SK-N-SH treated with all-trans-retinoic acid at 6 μM for 48 hours (cell line): ENCODE measurements around the gene AP1G1.

ENCODE experiments used
- ATAC-seq: fragments of 200-7000 bp; cut with Tn5 transposase; 3 replicates; pipeline ENCODE4 v1.9.1; 2020; ENCODE audit warnings: mild to moderate bottlenecking, moderate library complexity
- ARNTL ChIP-seq: fragments of 450-650 bp; formaldehyde crosslinking; IDR thresholded peaks from 2 replicates; pipeline ENCODE4 v1.5.0; 2020; ENCODE audit warnings: low read depth, mild to moderate bottlenecking, moderate library complexity, borderline replicate concordance
- BACH2 ChIP-seq: fragments of 250-450 bp; sonication (Bioruptor Pico); IDR thresholded peaks from 2 replicates; pipeline ENCODE4 v1.9.0; 2021; ENCODE audit warnings: mild to moderate bottlenecking, borderline replicate concordance
- CSDC2 ChIP-seq: fragments of 250-450 bp; sonication (Bioruptor Pico); IDR thresholded peaks from 2 replicates; pipeline ENCODE4 v1.5.0; 2020; ENCODE audit warnings: mild to moderate bottlenecking, moderate library complexity
- CSRNP3 ChIP-seq: fragments of 250-450 bp; sonication (Bioruptor Pico); IDR thresholded peaks from 2 replicates; pipeline ENCODE4 v1.5.1; 2021; ENCODE audit warnings: mild to moderate bottlenecking, moderate library complexity
- ESRRG ChIP-seq: fragments of 250-450 bp; sonication (Bioruptor Pico); IDR thresholded peaks from 2 replicates; pipeline ENCODE4 v1.6.1; 2021; ENCODE audit warnings: mild to moderate bottlenecking
- GLIS3 ChIP-seq: fragments of 250-450 bp; sonication (Bioruptor Pico); IDR thresholded peaks from 2 replicates; pipeline ENCODE4 v1.5.0; 2020; ENCODE audit warnings: mild to moderate bottlenecking, moderate library complexity
- ISL1 ChIP-seq: fragments of 250-450 bp; sonication (Bioruptor Pico); IDR thresholded peaks from 2 replicates; pipeline ENCODE4 v2.1.2; 2022; ENCODE audit warnings: mild to moderate bottlenecking, moderate library complexity
- OSR1 ChIP-seq: fragments of 250-450 bp; sonication (Bioruptor Pico); IDR thresholded peaks from 2 replicates; pipeline ENCODE4 v1.8.0; 2022; ENCODE audit warnings: moderate library complexity, mild to moderate bottlenecking, inconsistent platforms
- POU6F1 ChIP-seq: fragments of 250-450 bp; sonication (Bioruptor Pico); IDR thresholded peaks from 2 replicates; pipeline ENCODE4 v1.8.0; 2021; ENCODE audit warnings: low read depth, mild to moderate bottlenecking, moderate library complexity, borderline replicate concordance
- PPARA ChIP-seq: fragments of 250-450 bp; sonication (Bioruptor Pico); IDR thresholded peaks from 2 replicates; pipeline ENCODE4 v1.5.0; 2020; ENCODE audit warnings: mild to moderate bottlenecking, borderline replicate concordance
- RARB ChIP-seq: fragments of 250-450 bp; sonication (Bioruptor Pico); IDR thresholded peaks from 2 replicates; pipeline ENCODE4 v1.8.0; 2021; ENCODE audit warnings: mild to moderate bottlenecking, moderate library complexity
- SNAI2 ChIP-seq: fragments of 250-450 bp; sonication (Bioruptor Pico); IDR thresholded peaks from 2 replicates; pipeline ENCODE4 v1.5.0; 2020; ENCODE audit warnings: mild to moderate bottlenecking, moderate library complexity
- TCF4 ChIP-seq: fragments of 250-450 bp; sonication (Bioruptor Pico); IDR thresholded peaks from 2 replicates; pipeline ENCODE4 v1.8.0; 2021; ENCODE audit warnings: mild to moderate bottlenecking, moderate library complexity, borderline replicate concordance
- TOX ChIP-seq: fragments of 250-450 bp; sonication (Bioruptor Pico); IDR thresholded peaks from 2 replicates; pipeline ENCODE4 v1.8.0; 2021; ENCODE audit warnings: mild to moderate bottlenecking, moderate library complexity, borderline replicate concordance
- ZC3H10 ChIP-seq: fragments of 250-450 bp; sonication (Bioruptor Pico); IDR thresholded peaks from 2 replicates; pipeline ENCODE4 v1.5.1; 2021; ENCODE audit warnings: mild to moderate bottlenecking, moderate library complexity
- ZFP3 ChIP-seq: fragments of 250-450 bp; sonication (Bioruptor Pico); IDR thresholded peaks from 2 replicates; pipeline ENCODE4 v1.5.0; 2020; ENCODE audit warnings: mild to moderate bottlenecking, moderate library complexity
- ZFP30 ChIP-seq: fragments of 450-650 bp; formaldehyde crosslinking; IDR thresholded peaks from 2 replicates; pipeline ENCODE4 v1.5.0; 2022; ENCODE audit warnings: mild to moderate bottlenecking, moderate library complexity
- ZNF565 ChIP-seq: fragments of 450-650 bp; formaldehyde crosslinking; conservative IDR thresholded peaks from 2 replicates; pipeline ENCODE4 v1.5.0; 2020; ENCODE audit warnings: low read depth, mild to moderate bottlenecking, moderate library complexity
- ZNF70 ChIP-seq: fragments of 450-650 bp; formaldehyde crosslinking; IDR thresholded peaks from 2 replicates; pipeline ENCODE4 v1.5.0; 2020; ENCODE audit warnings: mild to moderate bottlenecking, moderate library complexity
- ZNF8 ChIP-seq: fragments of 450-650 bp; formaldehyde crosslinking; IDR thresholded peaks from 2 replicates; pipeline ENCODE4 v1.5.0; 2020; ENCODE audit warnings: mild to moderate bottlenecking, moderate library complexity
- TF ChIP-seq, protein P1 (sequence below): fragments of 250-450 bp; sonication (Bioruptor Pico); IDR thresholded peaks from 2 replicates; pipeline ENCODE4 v1.8.0; 2020; ENCODE audit warnings: mild to moderate bottlenecking, moderate library complexity, borderline replicate concordance
- TF ChIP-seq, protein P2 (sequence below): fragments of 250-450 bp; sonication (Bioruptor Pico); IDR thresholded peaks from 2 replicates; pipeline ENCODE4 v1.5.0; 2020; ENCODE audit warnings: mild to moderate bottlenecking, moderate library complexity

AP1G1 gene

DNA sequence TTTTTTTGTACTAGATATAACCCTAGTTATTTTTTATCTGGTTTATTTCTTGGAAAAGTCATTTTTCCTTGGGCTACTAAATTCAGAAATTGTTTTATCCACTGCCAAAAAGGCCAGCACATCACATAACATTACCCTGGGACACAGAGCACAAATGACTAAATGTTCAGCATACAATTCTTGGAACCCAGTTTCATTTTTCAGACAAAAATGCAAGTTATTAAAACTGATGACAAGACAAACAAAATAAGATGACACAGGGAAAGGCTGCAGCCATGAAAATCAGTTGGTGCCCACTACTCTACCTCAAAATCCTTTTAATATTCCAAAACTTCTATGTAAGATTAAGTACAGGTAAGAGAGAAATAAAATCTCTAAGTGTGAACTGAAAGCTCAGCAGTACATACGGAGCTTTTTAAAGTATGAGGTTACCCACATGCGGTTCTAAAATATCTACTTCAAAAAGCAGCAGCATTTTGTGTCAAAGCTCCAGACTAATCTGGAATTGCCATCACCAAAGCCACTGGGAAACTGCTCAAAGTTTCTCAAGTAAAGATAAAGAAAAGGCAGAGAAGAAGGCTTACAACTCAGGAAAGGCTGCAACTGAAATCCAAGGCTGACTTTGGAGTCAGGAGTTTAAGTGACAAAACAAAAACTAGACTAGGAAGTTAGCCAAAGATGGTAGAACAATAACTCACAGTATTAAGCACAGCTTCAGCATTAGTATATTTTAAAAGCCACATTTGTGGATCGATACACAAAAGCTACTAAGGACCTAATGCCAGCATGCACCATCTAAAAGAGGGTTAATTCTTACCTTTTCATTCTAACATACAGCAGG lies 41.4 kb downstream of the AP1G1 start (continued):
- TF ChIP-seq POU6F1 (CRISPR knock-in tag): no peak
- TF ChIP-seq ARNTL (CRISPR knock-in tag): no peak
- TF ChIP-seq SNAI2 (CRISPR knock-in tag): no peak
- TF ChIP-seq, protein P1, sequence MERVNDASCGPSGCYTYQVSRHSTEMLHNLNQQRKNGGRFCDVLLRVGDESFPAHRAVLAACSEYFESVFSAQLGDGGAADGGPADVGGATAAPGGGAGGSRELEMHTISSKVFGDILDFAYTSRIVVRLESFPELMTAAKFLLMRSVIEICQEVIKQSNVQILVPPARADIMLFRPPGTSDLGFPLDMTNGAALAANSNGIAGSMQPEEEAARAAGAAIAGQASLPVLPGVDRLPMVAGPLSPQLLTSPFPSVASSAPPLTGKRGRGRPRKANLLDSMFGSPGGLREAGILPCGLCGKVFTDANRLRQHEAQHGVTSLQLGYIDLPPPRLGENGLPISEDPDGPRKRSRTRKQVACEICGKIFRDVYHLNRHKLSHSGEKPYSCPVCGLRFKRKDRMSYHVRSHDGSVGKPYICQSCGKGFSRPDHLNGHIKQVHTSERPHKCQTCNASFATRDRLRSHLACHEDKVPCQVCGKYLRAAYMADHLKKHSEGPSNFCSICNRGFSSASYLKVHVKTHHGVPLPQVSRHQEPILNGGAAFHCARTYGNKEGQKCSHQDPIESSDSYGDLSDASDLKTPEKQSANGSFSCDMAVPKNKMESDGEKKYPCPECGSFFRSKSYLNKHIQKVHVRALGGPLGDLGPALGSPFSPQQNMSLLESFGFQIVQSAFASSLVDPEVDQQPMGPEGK: no peak
- no peak for TF ChIP-seq OSR1 (CRISPR knock-in tag)
- TF ChIP-seq, all 23 proteins: peak for 0

GRCh38 chr16:71762186-71762585 lies 46.4 kb downstream of the AP1G1 start:
- TF ChIP-seq POU6F1 (CRISPR knock-in tag): no peak
- no peak for TF ChIP-seq ZFP3
- TF ChIP-seq, protein P2, sequence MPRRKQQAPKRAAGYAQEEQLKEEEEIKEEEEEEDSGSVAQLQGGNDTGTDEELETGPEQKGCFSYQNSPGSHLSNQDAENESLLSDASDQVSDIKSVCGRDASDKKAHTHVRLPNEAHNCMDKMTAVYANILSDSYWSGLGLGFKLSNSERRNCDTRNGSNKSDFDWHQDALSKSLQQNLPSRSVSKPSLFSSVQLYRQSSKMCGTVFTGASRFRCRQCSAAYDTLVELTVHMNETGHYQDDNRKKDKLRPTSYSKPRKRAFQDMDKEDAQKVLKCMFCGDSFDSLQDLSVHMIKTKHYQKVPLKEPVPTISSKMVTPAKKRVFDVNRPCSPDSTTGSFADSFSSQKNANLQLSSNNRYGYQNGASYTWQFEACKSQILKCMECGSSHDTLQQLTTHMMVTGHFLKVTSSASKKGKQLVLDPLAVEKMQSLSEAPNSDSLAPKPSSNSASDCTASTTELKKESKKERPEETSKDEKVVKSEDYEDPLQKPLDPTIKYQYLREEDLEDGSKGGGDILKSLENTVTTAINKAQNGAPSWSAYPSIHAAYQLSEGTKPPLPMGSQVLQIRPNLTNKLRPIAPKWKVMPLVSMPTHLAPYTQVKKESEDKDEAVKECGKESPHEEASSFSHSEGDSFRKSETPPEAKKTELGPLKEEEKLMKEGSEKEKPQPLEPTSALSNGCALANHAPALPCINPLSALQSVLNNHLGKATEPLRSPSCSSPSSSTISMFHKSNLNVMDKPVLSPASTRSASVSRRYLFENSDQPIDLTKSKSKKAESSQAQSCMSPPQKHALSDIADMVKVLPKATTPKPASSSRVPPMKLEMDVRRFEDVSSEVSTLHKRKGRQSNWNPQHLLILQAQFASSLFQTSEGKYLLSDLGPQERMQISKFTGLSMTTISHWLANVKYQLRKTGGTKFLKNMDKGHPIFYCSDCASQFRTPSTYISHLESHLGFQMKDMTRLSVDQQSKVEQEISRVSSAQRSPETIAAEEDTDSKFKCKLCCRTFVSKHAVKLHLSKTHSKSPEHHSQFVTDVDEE (CRISPR knock-in tag): no peak
- TF ChIP-seq CSRNP3 (CRISPR knock-in tag): no peak
- TF ChIP-seq ZC3H10: no peak
- TF ChIP-seq BACH2 (CRISPR knock-in tag): no peak
- no peak for TF ChIP-seq ZNF8 (CRISPR knock-in tag)
- no peak for TF ChIP-seq ZFP30 (CRISPR knock-in tag)
- no peak for TF ChIP-seq ISL1 (CRISPR knock-in tag)
- TF ChIP-seq GLIS3 (CRISPR knock-in tag): no peak
- TF ChIP-seq ARNTL (CRISPR knock-in tag): no peak
- TF ChIP-seq RARB (CRISPR knock-in tag): no peak
- no peak for TF ChIP-seq TCF4 (CRISPR knock-in tag)
- TF ChIP-seq ZNF565 (CRISPR knock-in tag): no peak
- no peak for TF ChIP-seq ESRRG (CRISPR knock-in tag)
- no peak for TF ChIP-seq TOX
- no peak for TF ChIP-seq ZNF70 (CRISPR knock-in tag)
- no peak for TF ChIP-seq CSDC2
- no peak for TF ChIP-seq PPARA (CRISPR knock-in tag)
- TF ChIP-seq OSR1 (CRISPR knock-in tag): no peak
- no peak for ATAC-seq
